Sigmoid colon (tissue), 7 donors: ENCODE measurements around the gene CR1. TPM values are rescaled to one million over a fixed set of nuclear protein-coding genes. Genes with fewer than 3 reads are reported as not detected.
"Not testable (repeated sequence)": the region's sequence is repeated elsewhere in the genome, so short reads cannot be mapped to it uniquely, and the experiment has no call there.

Experiments
- DNase-seq: peaks from one replicate; pipeline ENCODE4 v3.0.0-alpha.2; 2019
- H3K27ac ChIP-seq, 4 donors: fragments of 200-600 bp; sonication (generic); one replicate each; pipeline ENCODE4 v1.5.1; 2016 to 2019; ENCODE audit warnings: mild to moderate bottlenecking in 1 of 4
- H3K27me3 ChIP-seq, 3 donors: fragments of 200-600 bp; sonication (generic); one replicate each; pipeline ENCODE4 v1.5.1; 2019; ENCODE audit warnings: mild to moderate bottlenecking in 1 of 3
- H3K36me3 ChIP-seq, 4 donors: fragments of 200-600 bp; sonication (generic); one replicate each; pipeline ENCODE4 v1.5.1; 2016 to 2019
- H3K4me1 ChIP-seq, 4 donors: fragments of 200-600 bp; sonication (generic); one replicate each; pipeline ENCODE4 v1.5.1; 2017 to 2019
- H3K4me3 ChIP-seq, 4 donors: fragments of 200-600 bp; sonication (generic); one replicate each; pipeline ENCODE4 v1.5.1; 2017 to 2019; ENCODE audit warnings: mild to moderate bottlenecking in 2 of 4, moderate library complexity in 1 of 4
- H3K9me3 ChIP-seq, 4 donors: fragments of 200-600 bp in 3 of 4; sonication (generic) in 3 of 4; one replicate each; pipeline versions ENCODE4 v1.5.1 to v1.6.1; 2013 to 2019
- CTCF ChIP-seq, 4 experiments: fragments of 450-650 bp in 3 of 4; fragments of 200-600 bp in 1 of 4; IDR thresholded peaks; one replicate each; pipeline ENCODE4 v1.5.1; 2016 to 2019; ENCODE audit warnings: antibody characterized with exemption in 4 of 4, mild to moderate bottlenecking in 3 of 4, moderate library complexity in 2 of 4
- EP300 ChIP-seq, 4 donors: sonication (generic); formaldehyde crosslinking; IDR thresholded peaks; one replicate each; pipeline ENCODE4 v1.6.1; 2017; ENCODE audit warnings: antibody characterized with exemption in 4 of 4
- POLR2A ChIP-seq, 2 donors: fragments of 450-650 bp; IDR thresholded peaks; one replicate each; pipeline ENCODE4 v1.6.1; 2016; ENCODE audit warnings: antibody characterized with exemption in 2 of 2, mild to moderate bottlenecking in 2 of 2, moderate library complexity in 2 of 2
- POLR2AphosphoS5 ChIP-seq, 4 donors: sonication (generic); formaldehyde crosslinking; IDR thresholded peaks; one replicate each; pipeline ENCODE4 v1.6.1; 2017; ENCODE audit warnings: antibody characterized with exemption in 4 of 4
- WGBS, 2 donors: extraction: QIAGEN DNeasy Blood & Tissue Kit; methylation state at CpG; one replicate each; pipeline ENCODE4 v1.1.7; 2013; 5-methylcytosine and 5-hydroxymethylcytosine counted together
- intact Hi-C: fragments of 100-400 bp; cut with DNase I; formaldehyde crosslinking; loops from one replicate; pipeline ENCODE4 v1.15.1; 2023
- polyA plus RNA-seq, 3 donors: library from polyadenylated mRNA; stranded (reverse); fragments of 200-250 nt; gene quantifications; one replicate each; pipeline ENCODE4 v1.2.3, GENCODE V29; 2013
- total RNA-seq, 4 donors: library from RNA; depleted of rRNA; stranded (reverse); fragments of >200 nt; gene quantifications; one replicate each; pipeline ENCODE4 v1.1.0, GENCODE V29; 2016
- donor health status: healthy with polysubstance abuse.
- donor health status: Bipolar disorder and iron deficiency.
- donor health status: healthy.

CR1 gene
- total and polyA plus RNA-seq, 7 donors: 0.46 to 11.5 (median 5.8) TPM

GRCh38 chr1:207626972-207627337 is 131.0 kb downstream of the CR1 start:
- WGBS, 2 donors: 89 to 95% methylated on average over 1 of the region's 1 CpG
- TF ChIP-seq POLR2A (IDR thresholded peaks at IDR 0.05) (no peak), POLR2AphosphoS5 (IDR thresholded peaks at IDR 0.05) (no peak), EP300 (IDR thresholded peaks at IDR 0.05) (no peak), CTCF (IDR thresholded peaks at IDR 0.05) (no peak)
- no peak for DNase-seq
- no peaks in the 10 kb centered on the region for H3K4me1 ChIP-seq
- H3K27me3 ChIP-seq: no peaks in the 10 kb centered on the region
- no peaks in the 10 kb centered on the region for H3K36me3 ChIP-seq
- H3K9me3 ChIP-seq: no peaks in the 10 kb centered on the region
- intact Hi-C loops: no loop called here
- no peak overlapping the region for H3K27ac ChIP-seq
- H3K4me3 ChIP-seq: no peak overlapping the region

- Histone ChIP-seq H3K4me3 (no peak overlapping the region), H3K36me3 (no peaks in the 10 kb centered on the region), H3K9me3 (no peaks in the 10 kb centered on the region), H3K27me3 (no peaks in the 10 kb centered on the region), H3K4me1 (no peaks in the 10 kb centered on the region), H3K27ac (no peak overlapping the region)
- intact Hi-C loops: no loop called here
- no peak for DNase-seq
- TF ChIP-seq CTCF (IDR thresholded peaks at IDR 0.05) (no peak), POLR2AphosphoS5 (IDR thresholded peaks at IDR 0.05) (no peak), EP300 (IDR thresholded peaks at IDR 0.05) (no peak), POLR2A (IDR thresholded peaks at IDR 0.05) (no peak)
- 95 to 98% methylated on average over 2 of the region's 2 CpGs for WGBS, 2 donors
Observed at GRCh38 chr1:207627496-207627895, 131.5 kb downstream of the CR1 start.

- no peak for DNase-seq
- WGBS, 2 donors: 60 to 62% methylated on average over 5 of the region's 5 CpGs
- H3K36me3 ChIP-seq: no peaks in the 10 kb centered on the region
- no peaks in the 10 kb centered on the region for H3K4me1 ChIP-seq
- H3K27me3 ChIP-seq: no peaks in the 10 kb centered on the region
- H3K9me3 ChIP-seq: no peaks in the 10 kb centered on the region
- no peak overlapping the region for H3K4me3 ChIP-seq
- TF ChIP-seq CTCF (IDR thresholded peaks at IDR 0.05) (no peak), POLR2A (IDR thresholded peaks at IDR 0.05) (no peak), POLR2AphosphoS5 (IDR thresholded peaks at IDR 0.05) (no peak)
- H3K27ac ChIP-seq: no peak overlapping the region
- intact Hi-C loops: no loop called here
Observed at GRCh38 chr1:207628776-207629175, 132.8 kb downstream of the CR1 start.

- Histone ChIP-seq H3K4me1 (no peaks in the 10 kb centered on the region), H3K27me3 (no peaks in the 10 kb centered on the region), H3K4me3 (no peak overlapping the region), H3K27ac (no peak overlapping the region), H3K36me3 (no peaks in the 10 kb centered on the region), H3K9me3 (no peaks in the 10 kb centered on the region)
- 17 to 52% methylated on average over 1 of the region's 1 CpG for WGBS, 2 donors
- DNase-seq: no peak
- intact Hi-C loops: no loop called here
- TF ChIP-seq POLR2AphosphoS5 (IDR thresholded peaks at IDR 0.05): no peak
Observed at GRCh38 chr1:207631137-207631536, 135.2 kb downstream of the CR1 start.

GRCh38 chr1:207633226-207633625 is 137.3 kb downstream of the CR1 start:
- no peak overlapping the region for H3K4me3 ChIP-seq
- H3K9me3 ChIP-seq: no peaks in the 10 kb centered on the region
- intact Hi-C loops: no loop called here
- no peak for DNase-seq
- TF ChIP-seq EP300 (IDR thresholded peaks at IDR 0.05) (no peak), CTCF (IDR thresholded peaks at IDR 0.05) (no peak), POLR2A (IDR thresholded peaks at IDR 0.05) (no peak), POLR2AphosphoS5 (IDR thresholded peaks at IDR 0.05) (no peak)
- no peaks in the 10 kb centered on the region for H3K36me3 ChIP-seq
- H3K27ac ChIP-seq: no peak overlapping the region
- H3K4me1 ChIP-seq: no peaks in the 10 kb centered on the region
- H3K27me3 ChIP-seq: no peaks in the 10 kb centered on the region

GRCh38 chr1:207633699-207634289 is 137.8 kb downstream of the CR1 start:
- H3K27me3 ChIP-seq, H3K36me3 ChIP-seq, H3K4me1 ChIP-seq, intact Hi-C loops, H3K4me3 ChIP-seq, DNase-seq, H3K9me3 ChIP-seq, H3K27ac ChIP-seq: not testable (repeated sequence)
- 81 to 86% methylated on average over 12 of the region's 12 CpGs for WGBS, 2 donors

GRCh38 chr1:207634293-207634692 is 138.3 kb downstream of the CR1 start:
- H3K27me3 ChIP-seq, H3K9me3 ChIP-seq, intact Hi-C loops, H3K36me3 ChIP-seq, H3K27ac ChIP-seq, DNase-seq, H3K4me3 ChIP-seq, H3K4me1 ChIP-seq: not testable (repeated sequence)
- 80 to 82% methylated on average over 6 of the region's 6 CpGs for WGBS, 2 donors

GRCh38 chr1:207635569-207636186 is 139.7 kb downstream of the CR1 start:
- H3K4me1 ChIP-seq, H3K36me3 ChIP-seq, H3K27ac ChIP-seq, H3K4me3 ChIP-seq, H3K9me3 ChIP-seq, intact Hi-C loops, DNase-seq, H3K27me3 ChIP-seq: not testable (repeated sequence)
- WGBS, 2 donors: 65 to 87% methylated on average over 7 of the region's 7 CpGs
